ENCODE measurements around the gene SLC18A3.

SLC18A3 gene

DNA sequence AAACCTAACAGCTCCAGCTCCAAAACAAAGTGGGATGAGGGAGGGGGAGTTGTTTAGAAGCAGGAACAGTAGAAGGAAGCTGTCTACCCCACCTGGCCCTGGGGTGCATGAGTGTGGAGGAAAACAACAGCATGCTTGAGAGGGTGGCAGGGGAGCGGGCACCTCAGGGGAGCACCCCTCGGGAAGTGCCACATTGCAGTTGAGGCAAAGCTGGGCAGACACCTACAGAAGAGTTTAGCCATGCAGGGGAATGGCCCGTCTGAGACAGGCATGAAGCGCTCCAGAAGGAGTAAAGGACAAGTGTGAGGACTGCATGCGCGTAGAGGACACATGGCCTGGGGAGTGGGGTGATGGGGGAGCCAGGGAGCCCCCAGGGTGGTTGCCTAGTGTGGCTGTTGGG lies 21.9 kb downstream of the SLC18A3 start:
- no peak for DNase-seq

DNA sequence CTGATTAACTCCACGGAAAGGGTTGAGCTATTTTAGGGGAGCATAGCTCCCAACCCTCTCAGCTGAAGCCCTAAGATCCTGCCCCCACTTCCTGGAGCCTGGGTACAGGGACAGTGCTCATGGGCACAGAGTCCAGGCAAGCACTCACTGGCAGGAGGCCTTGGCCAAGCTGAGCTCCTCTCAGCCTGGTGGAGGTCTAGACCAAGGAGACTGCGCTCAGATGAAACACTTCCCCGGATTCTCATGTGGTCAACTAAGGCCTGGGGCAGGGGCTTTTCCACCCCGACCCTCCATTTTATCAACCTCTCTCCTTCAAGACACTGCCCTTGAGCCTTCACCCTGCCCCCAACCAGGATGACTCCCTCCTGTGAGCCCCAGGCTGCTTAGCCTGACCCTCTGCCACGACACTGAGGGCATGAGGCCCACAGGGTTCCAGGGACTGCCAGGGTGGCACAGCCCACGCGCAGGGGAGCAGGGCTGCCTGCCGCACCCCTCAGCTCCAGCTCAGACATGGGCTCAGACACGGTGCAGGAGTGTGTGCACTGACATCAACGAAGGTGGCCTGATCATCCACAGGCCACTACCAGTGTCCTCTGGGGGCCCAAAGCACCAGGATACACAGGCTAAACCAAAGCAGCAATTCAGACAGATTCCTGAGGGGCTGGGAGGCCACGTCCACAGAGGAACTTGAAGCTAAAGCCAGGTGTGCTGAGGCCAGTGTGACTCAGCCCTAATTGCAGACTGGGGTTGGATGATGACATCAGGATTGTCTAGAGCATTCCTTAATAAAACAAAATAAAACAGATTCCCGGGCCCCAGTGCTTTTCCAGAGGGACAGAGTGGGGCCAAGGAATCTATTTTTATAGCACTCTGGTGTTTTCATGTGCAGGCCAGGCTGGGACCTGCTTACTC lies 22.6 kb downstream of the SLC18A3 start:
- DNase-seq: no peak

DNA sequence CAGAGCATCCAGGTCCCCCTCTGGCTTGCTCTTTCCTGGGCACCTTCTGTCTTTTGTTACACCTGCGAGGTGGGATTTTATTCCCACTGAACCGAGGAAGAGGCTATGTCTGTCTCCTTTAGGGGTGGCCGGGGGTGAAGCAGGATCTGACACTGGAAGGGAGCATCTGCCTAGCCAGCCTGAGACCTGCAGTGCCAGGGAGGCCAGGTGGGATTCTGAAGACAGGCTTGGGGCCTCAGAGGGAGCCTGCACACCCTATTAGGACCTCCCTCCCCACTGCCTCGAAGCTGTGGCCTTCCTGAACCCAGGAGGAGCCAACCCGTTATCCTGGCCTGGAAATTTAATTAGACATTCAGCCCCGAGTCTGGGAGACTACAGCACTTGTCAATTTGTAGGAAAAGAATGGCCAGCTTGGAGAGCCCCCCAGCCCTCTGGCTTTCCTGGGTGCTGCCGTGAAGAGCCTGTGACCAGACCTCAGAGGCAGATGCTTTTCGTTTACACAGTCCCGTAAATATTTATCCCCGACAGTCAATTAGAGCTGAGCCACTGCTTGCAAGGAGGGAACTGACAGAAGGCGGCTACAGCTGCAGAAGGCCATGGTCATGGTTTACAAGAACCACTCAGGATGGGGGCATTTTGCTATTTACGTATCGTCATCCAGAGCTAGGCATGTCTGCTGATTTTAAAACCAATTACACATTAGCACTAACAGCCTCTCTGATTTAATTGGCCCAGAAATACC lies 23.4 kb downstream of the SLC18A3 start:
- DNase-seq: no peak

DNA sequence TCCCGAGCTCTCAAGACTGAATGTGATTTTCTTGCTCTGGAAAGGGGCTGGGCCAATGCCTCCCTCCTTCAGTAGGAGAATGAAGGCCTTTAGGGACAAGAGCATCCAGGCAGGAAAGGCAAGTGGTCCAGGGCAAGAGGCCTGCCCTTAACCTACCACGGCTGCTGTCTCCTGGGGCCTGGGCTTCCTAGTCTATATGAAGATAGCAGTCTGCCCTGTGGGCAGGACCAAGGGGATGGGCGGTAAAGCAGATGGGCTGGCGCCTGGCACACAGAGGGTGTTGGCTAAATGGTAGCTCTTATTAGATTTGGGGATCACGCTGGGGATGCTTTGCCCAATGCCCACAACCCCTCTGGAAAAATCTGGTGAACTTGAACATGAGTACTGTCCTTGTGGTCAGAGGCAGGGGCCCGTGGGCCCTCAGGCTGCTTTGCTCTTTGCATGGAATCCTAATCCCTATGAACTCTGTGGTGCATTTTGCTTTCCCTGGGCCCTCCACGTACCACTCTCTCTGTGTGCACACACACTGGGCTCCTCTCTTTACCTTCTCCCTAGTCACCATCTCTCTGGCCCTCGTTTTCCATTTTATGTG lies 24.1 kb downstream of the SLC18A3 start:
- DNase-seq: no peak

DNA sequence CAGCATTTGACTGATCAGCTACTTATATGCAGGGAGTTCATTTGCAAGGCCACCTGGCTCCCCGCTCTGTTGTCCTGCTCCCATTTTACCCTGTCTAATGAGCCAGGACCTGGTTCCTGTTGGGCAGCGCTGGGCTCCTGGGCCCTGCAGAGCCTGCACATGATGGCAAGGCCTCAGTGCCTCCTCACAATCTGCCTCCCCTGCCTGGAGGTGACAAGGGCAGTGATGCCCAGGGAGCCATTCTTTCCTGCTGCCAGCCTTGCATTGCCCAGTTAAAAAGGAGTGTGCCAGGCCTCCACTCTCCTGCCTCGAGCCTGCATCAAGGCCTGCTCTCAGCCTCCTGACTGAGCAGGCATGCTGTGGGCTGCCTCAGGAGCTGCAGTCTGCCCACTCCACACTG lies 32.2 kb downstream of the SLC18A3 start:
- no peak for DNase-seq

DNA sequence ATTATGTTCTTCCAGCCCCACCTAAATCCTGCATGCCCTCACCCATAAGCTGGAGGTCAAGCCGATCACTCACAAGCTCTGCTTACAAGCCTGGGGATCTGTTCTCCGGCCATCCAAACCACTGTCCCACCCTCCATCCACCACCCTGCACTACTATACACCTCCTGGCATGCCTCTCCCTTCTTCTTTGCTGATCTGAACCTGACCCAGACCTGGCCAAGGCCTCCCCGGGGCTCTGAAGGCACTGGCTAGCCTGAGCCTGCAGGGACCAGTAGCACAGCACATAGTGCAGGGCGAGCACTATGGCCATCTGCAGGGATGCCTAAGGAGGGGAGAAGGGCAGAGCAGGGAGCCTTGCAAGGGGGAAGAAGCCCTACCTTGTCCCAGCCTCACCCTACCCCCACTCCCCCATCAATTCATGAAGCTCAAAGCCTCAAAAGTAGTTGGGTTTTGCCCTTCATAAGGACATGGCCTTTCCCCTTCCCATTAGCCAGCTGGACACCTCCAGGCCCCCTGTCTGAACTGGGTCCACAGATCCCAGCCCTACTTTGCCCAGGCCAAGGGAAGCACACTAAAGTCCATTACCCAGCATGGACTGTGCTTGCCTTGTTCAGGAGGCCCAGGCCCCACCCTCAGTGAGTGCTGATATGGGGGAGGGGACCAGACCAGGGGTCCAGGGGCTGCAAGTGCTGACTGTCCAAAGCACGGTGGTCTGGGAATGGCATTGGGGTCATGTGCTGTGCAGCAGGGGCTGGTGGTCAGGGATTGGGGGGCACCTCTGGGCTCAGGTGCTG lies 33.3 kb downstream of the SLC18A3 start:
- DNase-seq: no peak

DNA sequence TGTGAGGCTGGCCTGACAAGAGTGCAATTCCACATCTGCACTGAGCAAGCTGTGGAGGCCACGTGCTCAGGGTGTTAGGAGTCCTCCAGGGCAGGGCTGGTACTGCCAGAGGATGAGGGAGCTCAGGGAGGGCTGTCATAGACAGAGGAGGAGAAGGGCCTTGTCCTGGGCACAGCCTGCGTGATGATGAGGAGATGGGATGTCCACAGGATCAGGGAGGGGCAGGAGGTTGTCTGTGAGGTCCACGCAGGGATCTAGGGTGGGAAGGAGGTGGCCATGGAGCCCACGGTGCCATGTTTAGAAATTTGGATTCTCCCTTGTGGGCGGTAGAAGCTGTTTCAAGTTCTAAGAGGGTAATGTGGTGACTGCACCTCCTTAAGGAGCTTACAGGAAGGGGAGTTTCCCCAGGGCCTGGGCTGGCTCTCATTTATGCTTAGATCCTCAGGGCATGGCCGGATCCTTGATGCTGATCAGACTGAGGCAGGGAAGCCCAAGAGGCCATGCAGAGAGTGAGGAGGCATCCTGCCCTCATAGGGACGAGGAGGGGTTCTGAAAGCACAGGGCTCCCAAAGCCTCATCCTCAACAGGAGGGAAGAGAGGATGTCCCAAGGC lies 34.0 kb downstream of the SLC18A3 start:
- DNase-seq: no peak

DNA sequence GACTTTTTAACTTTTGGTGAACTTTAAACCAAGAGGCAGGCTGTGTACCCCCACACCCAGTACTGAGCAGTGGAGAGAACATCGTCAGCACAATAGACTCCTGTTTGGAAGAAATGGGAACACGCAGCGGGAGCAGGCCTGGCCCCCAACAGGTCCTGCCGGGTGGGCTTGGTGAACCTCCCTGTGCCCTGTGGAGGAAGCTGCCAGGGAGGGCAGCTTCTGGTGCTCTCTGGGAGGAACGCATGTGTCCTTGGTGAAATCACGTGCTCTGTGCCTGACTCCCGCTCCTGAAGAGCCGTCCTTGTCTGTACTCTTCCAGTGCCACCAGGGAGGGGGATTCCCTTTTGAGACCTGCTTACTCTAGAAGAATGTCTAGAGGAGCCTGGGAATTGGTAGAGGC lies 35.3 kb downstream of the SLC18A3 start:
- DNase-seq: no peak

DNA sequence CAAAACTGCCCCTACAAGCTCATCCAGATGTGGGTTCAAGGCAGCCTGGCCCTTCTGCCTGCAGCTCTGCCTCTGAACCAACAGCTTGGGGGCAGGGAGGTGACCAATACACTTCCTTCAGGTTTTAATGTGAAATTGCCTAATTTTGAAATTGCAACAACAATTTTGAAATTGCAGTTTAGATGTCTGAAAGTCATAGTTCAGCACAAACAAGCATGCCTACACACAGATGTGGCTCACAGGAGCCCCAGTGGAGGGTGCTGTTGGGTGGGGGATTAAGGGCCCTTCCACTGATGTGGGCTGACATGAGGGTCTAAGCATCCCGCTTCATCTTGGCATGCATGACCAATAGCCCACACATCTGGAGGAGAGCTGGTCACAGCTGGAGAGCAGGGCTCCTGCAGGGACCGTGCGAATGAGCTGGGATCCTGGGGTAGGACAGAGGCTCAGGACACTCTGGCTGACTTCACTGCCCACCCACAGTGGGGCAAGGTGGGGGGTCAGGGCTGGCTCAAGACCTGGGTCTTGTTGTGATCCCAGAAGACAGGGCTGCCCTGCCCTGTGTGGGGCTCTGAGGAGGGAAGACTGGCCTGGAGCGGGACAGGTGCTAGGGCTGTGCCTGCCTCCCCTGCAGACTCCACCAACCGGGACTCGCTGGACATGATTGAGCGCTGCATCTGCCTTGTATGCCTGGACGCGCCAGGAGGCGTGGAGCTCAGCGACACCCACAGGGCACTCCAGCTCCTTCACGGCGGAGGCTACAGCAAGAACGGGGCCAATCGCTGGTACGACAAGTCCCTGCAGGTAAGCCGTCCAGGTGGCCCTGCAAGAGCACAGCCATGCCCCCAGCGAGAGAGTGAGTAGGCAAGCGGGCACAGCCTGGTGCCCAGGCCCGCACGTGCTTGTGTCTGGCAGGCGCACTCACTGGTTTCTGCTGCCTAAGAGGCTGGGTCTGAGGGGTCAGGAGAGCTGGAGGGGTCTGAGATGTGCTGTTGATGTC lies 36.1 kb downstream of the SLC18A3 start:
- no peak for DNase-seq

DNA sequence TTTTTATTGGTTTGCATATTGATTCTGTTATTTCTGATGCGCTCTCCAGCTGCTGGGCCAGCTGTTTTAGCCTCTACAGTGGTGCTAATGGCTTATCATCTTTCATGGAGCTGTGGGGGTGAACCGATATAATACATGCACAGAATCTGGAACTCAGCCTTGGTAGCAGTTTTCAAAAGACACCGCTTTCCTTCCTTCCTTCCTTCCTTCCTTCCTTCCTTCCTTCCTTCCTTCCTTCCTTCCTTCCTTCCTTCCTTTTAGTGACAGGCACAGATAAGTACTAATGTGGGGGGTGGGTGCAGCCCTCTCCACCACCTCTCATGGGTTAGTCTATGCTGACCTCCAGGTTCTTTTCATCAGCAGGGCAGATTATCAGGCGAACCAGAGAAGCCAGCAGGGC lies 37.4 kb downstream of the SLC18A3 start:
- DNase-seq: no peak

DNA sequence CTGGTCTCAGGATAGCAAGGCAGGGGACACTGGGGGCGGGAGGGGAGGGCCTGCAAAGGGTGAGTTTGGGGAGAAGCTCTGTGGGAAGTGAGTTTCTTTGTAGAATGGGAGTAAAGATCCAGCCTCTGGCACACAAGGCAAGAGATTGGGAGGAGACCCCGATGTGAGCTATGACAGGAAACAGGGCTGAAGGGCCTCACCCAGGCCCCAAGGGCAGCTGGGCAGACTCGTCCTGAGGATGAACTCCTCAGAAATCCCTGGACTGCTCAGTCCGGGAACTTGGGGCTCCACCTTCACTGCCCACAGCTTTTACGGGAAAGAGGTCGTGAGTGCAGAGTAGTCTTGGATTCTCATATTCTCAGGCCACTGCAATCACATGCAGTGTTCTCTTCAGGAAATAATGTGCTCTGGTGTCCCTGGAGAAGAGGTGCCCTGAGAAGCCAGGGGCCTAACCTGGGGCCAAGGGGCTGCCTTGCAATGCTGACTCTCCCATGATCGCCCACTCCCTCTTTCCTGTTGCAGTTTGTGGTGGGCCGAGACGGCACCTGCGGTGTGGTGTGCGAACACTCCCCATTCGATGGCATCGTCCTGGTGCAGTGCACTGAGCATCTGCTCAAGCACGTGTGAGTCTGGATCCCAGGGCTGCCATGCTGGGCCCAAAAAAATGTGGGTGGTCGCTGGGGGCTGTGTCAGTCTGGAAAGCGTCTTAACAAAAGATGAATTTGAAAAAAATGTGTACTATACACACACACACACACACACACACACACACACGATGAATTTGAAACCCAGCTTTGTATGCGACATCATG lies 38.1 kb downstream of the SLC18A3 start:
- DNase-seq: no peak

DNA sequence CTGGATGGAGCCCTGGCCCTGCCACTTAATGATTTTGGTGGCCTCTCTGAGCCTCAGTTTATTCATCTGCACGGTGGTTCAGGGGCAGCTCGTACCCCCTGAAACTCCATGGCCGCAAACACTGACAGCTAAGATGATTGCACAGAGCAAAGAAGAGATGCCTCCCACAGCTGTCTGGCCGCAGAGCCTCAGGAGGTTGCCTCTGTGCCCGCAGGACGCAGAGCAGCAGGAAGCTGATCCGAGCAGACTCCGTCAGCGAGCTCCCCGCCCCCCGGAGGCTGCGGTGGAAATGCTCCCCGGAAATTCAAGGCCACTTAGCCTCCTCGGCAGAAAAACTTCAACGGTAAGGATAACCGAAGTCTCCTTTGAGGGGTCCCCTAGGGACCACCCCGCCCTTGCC lies 39.2 kb downstream of the SLC18A3 start:
- no peak for DNase-seq

DNA sequence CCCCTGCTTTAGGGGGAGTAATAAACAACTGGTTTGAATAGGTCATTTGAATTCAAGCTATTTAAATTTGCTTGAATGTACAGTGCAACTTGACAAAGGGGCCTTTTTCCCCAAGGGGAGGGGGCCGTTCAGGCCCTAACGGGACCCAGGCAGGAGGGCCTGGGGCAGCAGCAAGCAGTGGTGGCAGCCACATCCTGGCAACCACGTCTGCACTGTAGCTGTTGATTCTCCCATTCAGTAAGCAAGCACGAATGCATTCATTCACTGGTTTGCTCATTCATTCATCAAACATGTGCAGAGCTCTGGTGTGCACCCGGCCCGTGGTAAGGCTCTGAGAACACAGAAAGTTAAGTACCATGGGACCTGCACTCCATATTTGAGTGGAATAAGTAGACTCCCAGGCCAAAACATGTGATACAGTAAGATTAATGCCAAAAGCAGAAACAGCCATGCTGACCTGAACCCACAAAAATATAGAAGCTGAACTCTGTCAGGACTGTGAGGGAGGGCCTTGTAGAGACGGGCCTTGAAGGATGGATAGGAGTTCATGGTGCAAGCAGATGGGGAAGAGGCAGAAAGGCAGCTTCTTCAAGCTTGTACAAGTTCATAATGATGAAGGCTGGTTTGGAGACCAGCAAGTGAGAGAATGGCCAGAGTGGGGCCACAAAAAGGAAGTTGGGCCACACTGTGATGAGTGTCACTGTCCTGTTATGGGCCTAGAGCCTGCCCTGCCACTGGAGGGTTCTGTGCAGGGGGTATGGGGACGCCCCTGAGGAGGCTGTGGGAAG lies 40.0 kb downstream of the SLC18A3 start:
- DNase-seq: no peak

DNA sequence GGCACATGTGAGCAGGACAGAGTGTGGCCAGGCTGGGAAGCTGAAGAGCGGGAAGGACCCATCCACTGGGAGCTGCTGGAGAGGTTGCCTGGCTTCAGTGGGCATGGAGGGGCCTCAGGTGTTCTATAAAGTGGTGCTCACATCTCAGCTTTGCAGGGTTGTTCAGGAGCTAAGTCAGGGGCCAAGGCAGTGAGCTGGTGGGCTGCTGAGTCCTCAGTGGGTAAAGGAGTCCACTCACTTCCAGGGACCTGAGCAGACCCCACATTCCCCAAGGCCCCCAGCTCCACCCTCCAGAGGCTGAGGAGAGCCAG lies 40.6 kb downstream of the SLC18A3 start:
- DNase-seq: no peak

DNA sequence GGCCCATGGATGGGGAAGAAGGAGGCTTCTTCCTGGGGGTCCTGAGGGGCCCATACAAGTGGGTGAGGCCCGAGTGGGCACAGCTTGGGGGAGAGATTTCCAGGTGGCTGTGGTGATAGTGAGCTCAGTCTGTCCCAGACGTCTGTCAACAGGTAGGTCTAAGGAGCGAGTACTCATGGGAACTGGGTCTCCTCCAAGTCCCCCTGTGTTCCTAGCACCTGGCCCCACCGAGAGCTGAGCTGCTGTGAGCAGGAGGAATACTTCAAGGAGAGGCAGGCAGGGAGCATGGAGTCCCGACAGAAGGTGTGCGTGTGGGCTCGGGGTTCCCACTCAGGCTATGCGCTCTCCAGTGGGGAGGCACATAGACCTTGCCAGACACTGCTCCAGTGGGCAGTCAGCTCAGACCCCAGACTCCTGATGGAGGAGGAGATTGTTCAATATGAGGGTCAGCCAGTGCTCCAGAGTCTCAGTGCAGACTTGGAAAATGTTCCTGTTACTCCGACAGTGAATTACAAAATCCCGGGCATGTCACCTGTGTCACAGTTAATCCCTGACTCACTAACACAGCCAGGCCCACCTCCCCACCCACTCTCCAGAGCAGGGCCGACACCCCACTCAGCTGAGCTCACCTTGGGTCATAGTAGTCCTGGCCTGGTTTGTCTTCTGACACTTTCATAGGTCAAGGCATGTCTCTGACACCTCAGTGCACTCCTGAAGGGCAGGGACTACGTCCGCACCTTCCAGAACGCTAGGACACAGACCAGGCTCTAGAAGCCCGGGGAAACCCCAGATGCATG lies 41.1 kb downstream of the SLC18A3 start:
- no peak for DNase-seq

DNA sequence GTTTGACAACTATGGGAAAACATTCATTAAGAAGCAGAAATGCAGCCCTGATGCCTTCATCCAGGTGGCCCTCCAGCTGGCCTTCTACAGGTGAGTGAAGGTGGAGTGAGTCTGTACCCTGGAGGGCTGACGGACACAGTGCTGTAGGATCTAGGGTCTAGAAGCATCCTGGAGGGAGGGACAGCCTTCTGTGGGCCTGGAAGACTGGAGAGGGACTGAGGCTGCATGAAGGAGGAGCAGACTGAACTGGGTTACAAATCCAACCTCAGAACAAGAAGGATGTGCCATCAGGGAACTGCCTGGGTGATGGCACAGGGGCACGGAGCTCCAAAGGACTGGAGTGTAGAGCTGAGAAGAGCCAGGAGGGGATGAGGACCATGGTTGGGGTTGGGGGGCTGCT lies 41.8 kb downstream of the SLC18A3 start:
- no peak for DNase-seq

DNA sequence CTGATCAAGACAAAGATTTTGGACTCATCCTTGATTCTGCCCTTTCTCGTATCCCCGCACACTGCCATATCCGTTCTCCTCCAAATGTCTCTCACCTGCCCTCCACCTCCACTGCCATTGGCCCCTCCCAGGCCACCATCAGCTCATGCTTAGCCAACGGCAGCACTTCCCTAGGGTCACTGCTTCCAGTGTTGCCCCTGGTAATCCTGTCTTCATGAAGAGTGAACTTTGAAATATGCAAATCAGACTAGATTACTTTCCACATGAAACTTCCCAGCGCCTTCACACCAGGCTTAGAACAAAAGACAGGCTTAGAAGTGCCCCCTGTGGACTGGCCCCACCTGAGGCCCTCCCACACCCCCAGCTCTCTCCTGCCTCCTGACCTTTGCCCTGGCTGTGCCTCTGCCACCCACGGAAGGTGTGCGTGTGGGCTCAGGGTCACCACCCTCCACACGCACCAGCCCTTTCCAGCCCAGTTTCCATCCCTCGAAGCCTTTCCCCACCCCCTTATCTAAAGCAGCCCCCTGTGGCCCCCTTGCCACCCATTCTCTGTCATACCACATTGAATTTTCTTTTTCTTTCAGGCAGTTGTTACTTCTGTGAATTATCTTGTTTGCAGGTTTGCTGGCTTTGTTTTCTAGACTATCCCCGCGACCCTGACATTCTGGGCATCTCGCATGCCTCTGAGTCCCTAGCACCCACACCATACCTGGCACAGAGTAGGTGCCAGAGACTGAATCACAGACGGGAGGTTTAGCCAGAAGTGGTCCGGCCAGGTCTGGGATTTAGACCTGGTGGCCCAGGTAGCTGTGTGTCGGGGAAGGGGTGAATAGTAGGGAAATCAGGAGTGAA lies 42.5 kb downstream of the SLC18A3 start:
- DNase-seq: no peak
